GM20431 (cell line): ENCODE measurements around the gene CDRT15L2.
"Not testable (repeated sequence)": the region's sequence is repeated elsewhere in the genome, so short reads cannot be mapped to it uniquely, and the experiment has no call there.

Experiments used
- in situ Hi-C: fragments of 300-500 bp; cut with MseI, MboI; formaldehyde crosslinking; loops from one replicate; pipeline ENCODE4 v1.15.0; 2020; ENCODE audit warnings: low sequenced_read_pairs; ENCODE audit not compliant: unreplicated experiment

The CDRT15L2 gene

GRCh38 chr17:20571653-20572052 lies 7.9 kb upstream of the CDRT15L2 start:
- in situ Hi-C loops = not testable (repeated sequence)

DNA sequence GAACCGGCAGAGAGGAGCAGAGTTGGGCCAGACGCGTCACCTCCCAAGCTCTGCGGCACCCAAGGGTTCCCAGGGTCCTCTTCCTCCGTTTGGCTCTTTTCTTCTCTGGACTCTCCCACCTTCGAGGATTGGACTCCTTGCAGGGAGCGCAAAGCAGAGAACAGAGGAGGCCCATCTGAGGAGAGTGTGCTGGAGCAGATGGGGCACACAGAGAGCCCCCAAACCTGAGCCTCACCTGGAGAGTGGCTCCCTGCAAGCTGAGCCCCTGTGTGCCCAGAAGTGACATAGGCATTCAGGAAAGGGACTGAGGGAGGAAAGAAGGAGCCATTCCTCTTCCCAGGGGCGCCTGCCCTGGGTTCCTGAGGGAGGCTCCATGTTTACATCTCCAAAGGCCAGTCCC lies 6.3 kb upstream of the CDRT15L2 start:
- in situ Hi-C loops = not testable (repeated sequence)

- in situ Hi-C loops = not testable (repeated sequence)
Measured at GRCh38 chr17:20575071-20575470, 4.5 kb upstream of the CDRT15L2 start.

GRCh38 chr17:20583891-20584577 lies 4.5 kb downstream of the CDRT15L2 start:
- in situ Hi-C loops = not testable (repeated sequence)

GRCh38 chr17:20588744-20589453 lies 9.4 kb downstream of the CDRT15L2 start:
- in situ Hi-C loops = not testable (repeated sequence)

- in situ Hi-C loops = not testable (repeated sequence)
Measured at GRCh38 chr17:20589454-20589810, 9.9 kb downstream of the CDRT15L2 start.

- in situ Hi-C loops = not testable (repeated sequence)
Measured at GRCh38 chr17:20591040-20591439, 11.5 kb downstream of the CDRT15L2 start.

DNA sequence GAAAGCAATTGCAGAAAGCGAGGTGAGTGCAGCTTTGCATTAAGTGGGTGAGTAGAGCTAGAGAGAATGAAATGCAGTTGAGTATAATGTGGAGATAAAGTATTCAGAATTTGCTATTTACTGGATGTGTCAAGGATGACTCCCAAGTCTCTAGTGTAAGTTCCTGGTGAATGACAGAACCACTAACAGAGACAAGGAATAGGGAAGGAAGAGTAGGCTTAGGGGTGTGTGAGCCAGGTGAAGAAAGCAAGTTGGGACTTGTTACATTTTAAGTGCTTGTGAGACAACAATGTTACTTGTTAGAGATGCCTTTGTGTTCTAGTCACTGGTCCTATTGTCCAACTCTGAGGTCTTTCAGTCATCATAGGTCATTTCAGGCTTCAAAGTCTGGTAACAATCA lies 26.0 kb downstream of the CDRT15L2 start:
- in situ Hi-C loops = not testable (repeated sequence)

DNA sequence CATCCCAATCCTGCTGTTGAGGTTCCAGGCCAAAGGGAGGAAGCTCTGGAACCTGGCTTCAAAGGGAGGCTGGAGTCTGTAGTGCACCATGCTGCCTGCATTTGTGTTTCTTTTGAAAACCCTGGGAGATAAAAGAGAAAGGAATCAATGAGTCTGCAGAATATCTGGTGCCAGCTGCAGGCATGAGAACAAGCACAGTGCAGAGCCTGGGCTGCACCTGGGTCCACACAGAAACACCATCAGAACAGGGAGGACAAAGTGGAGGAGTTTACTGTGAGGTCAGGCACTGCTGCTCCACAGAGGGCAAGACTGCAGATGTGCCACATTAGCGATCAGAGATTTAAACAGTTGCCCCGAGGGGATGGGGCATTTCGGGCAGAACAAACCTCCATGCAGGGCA lies 30.0 kb downstream of the CDRT15L2 start:
- in situ Hi-C loops = not testable (repeated sequence)

DNA sequence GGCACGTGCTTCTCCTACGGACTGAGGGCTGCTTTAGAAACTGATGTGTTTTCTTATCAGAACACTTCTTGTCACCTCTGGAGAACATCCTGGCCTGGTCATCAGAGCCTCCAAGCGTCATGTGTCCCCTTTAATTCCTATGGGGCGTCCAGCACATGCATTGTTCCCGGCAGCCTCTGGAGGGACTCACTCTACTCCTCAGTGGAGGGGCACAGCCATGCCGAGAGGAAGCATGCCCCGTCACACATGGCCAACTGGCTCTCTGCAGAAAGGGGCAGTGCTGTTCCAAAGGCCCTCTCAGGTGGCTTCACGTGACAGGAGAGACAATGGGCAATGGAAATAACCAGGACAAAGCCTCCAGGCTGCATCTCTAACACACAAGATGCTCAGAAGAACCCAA lies 31.8 kb downstream of the CDRT15L2 start:
- in situ Hi-C loops = no loop called here

DNA sequence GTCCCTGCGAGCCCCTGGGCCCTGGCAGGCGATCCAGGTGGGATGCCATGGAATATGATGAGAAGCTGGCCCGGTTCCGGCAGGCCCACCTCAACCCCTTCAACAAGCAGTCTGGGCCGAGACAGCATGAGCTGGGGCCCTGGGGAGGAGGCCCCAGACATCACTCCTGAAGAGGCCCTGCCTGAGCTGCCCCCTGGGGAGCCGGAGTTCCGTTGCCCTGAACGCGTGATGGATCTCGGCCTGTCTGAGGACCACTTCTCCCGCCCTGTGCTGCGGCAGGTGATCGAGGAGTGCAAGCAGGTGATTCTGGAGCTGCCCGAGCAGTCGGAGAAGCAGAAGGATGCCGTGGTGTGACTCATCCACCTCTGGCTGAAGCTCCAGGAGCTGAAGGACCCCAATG lies 33.1 kb downstream of the CDRT15L2 start:
- in situ Hi-C loops = no loop called here

DNA sequence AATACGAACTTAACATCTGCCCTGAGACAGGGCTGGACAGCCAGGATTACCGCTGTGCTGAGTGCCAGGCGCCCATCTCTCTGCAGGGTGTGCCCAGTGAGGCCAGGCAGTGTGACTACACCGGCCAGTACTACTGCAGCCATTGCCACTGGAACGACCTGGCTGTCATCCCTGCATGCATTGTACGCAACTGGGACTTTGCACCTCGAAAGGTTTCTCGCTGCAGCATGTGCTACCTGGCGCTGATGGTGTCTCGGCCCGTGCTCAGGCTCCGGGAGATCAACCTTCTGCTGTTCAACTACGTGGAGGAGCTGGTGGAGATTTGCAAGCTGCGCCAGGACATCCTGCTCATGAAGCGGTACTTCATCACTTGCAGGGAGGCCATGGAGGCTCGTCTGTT lies 33.7 kb downstream of the CDRT15L2 start:
- in situ Hi-C loops = no loop called here

- in situ Hi-C loops = no loop called here
Measured at GRCh38 chr17:20613905-20614304, 34.4 kb downstream of the CDRT15L2 start.

DNA sequence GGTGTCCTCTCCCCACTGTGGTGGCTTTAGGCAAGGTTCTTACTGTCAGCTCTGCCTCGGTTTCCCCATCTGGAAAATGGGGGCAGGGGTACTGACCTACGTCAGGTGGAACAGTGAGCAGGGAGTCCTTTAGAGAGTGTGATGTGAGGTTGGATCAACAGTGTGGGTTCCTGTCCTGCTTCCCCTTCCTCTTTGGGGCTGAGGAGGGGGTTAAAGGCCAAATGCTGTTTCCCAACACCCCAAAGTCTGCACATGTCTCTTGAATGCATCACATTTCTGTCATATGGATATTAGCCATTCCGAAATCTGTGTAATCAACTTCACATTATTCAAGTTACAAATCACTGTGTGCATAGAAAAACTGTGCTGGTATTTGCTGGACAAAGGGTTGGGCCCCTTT lies 35.9 kb downstream of the CDRT15L2 start:
- in situ Hi-C loops = not testable (repeated sequence)
